K562 (cell line): ENCODE measurements around the gene FRMD4A. TPM values are rescaled to one million over a fixed set of nuclear protein-coding genes. Genes with fewer than 3 reads are reported as not detected.

ENCODE experiments used
- CXXC5 ChIP-seq: fragments of 250-450 bp; sonication (Bioruptor Pico); IDR thresholded peaks from 2 replicates; pipeline ENCODE4 v1.8.0; 2022; ENCODE audit warnings: inconsistent platforms, mild to moderate bottlenecking, moderate library complexity
- FOXP1 ChIP-seq: sonication (generic); formaldehyde crosslinking; IDR thresholded peaks from 2 replicates; pipeline ENCODE4 v1.8.0; 2022; ENCODE audit warnings: mild to moderate bottlenecking, missing genetic modification reagents
- TRIM28 ChIP-seq: fragments of 450-650 bp; IDR thresholded peaks from 2 replicates; pipeline ENCODE4 v1.6.1; 2017
- ZC3H4 ChIP-seq: sonication (generic); formaldehyde crosslinking; IDR thresholded peaks from 2 replicates; pipeline ENCODE4 v1.9.0; 2021; ENCODE audit warnings: missing genetic modification reagents, borderline replicate concordance
- polyA plus RNA-seq, 8 experiments: library from polyadenylated mRNA; depleted of rRNA in 4 of 8; stranded (reverse) in 5 of 8; unstranded in 3 of 8; fragments of >200 nt; fragmentation: Nextera tagmentation in 2 of 8; fragmentation: Illumina TruSeq in 1 of 8; extraction: Ambion mirVana in 2 of 8; extraction: Trizol in 1 of 8; gene quantifications; 2 replicates each; pipeline versions ENCODE4 v1.2.1 to v1.2.3, GENCODE V29; 2011 to 2014; ENCODE audit warnings: inconsistent platforms in 1 of 8, missing spikeins in 1 of 8
- total RNA-seq, 7 experiments: library from RNA; depleted of rRNA in 6 of 7; stranded (reverse); fragments of >200 nt in 6 of 7; fragmentation: Illumina TruSeq in 2 of 7; extraction: Trizol in 2 of 7; gene quantifications; 2 replicates each; pipeline versions ENCODE4 v1.2.1 to v1.2.3, GENCODE V29; 2011 to 2021; ENCODE audit warnings: low replicate concordance in 1 of 7
- TF ChIP-seq, protein P1 (sequence below): fragments of 450-650 bp; conservative IDR thresholded peaks from 2 replicates; pipeline ENCODE4 v1.6.1; 2016; ENCODE audit warnings: missing genetic modification characterization, low read depth, mild to moderate bottlenecking, missing compliant biosample characterization, moderate library complexity
- TF ChIP-seq, protein P2 (sequence below): fragments of 200-800 bp; sonication (Bioruptor generic); IDR thresholded peaks from 2 replicates; pipeline ENCODE4 v1.6.1; 2016; ENCODE audit warnings: missing genetic modification characterization, missing compliant biosample characterization

Gene FRMD4A
- total and polyA plus RNA-seq, 9 of the 15 experiments (the other 6 are each of a cell fraction or from before 2014, with no cell fraction given), result 0.80 to 5.2 (median 3.0) TPM

DNA sequence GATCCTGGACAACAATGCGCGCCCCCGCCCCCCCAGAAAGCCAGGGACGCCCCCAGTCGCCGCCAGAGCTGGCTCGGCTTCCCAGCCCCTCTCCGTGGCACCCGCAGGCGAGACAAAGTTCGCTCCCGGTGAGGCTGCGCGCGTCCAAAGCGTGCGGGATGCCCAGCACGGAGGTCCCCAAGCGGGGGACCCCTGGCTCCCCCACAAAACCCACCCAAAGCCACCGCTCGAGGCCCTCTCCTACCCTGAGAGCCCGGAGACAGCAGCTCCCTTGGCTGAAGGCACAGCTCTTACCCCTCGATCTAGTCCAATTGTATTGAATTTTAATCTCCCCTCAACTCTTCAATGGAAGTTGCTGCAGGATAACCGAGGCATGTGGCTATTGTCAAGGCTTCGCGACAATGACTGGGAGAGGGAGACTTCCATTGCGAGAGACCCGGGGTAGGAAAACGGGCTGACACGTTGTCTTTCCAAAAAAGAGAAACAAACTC, 438.7 kb downstream of the FRMD4A start (continued):
- TF ChIP-seq, protein P1, sequence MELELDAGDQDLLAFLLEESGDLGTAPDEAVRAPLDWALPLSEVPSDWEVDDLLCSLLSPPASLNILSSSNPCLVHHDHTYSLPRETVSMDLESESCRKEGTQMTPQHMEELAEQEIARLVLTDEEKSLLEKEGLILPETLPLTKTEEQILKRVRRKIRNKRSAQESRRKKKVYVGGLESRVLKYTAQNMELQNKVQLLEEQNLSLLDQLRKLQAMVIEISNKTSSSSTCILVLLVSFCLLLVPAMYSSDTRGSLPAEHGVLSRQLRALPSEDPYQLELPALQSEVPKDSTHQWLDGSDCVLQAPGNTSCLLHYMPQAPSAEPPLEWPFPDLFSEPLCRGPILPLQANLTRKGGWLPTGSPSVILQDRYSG (tag), result no peak
- TF ChIP-seq ZC3H4 (CRISPR knock-in tag), result no peak
- TF ChIP-seq, protein P2, sequence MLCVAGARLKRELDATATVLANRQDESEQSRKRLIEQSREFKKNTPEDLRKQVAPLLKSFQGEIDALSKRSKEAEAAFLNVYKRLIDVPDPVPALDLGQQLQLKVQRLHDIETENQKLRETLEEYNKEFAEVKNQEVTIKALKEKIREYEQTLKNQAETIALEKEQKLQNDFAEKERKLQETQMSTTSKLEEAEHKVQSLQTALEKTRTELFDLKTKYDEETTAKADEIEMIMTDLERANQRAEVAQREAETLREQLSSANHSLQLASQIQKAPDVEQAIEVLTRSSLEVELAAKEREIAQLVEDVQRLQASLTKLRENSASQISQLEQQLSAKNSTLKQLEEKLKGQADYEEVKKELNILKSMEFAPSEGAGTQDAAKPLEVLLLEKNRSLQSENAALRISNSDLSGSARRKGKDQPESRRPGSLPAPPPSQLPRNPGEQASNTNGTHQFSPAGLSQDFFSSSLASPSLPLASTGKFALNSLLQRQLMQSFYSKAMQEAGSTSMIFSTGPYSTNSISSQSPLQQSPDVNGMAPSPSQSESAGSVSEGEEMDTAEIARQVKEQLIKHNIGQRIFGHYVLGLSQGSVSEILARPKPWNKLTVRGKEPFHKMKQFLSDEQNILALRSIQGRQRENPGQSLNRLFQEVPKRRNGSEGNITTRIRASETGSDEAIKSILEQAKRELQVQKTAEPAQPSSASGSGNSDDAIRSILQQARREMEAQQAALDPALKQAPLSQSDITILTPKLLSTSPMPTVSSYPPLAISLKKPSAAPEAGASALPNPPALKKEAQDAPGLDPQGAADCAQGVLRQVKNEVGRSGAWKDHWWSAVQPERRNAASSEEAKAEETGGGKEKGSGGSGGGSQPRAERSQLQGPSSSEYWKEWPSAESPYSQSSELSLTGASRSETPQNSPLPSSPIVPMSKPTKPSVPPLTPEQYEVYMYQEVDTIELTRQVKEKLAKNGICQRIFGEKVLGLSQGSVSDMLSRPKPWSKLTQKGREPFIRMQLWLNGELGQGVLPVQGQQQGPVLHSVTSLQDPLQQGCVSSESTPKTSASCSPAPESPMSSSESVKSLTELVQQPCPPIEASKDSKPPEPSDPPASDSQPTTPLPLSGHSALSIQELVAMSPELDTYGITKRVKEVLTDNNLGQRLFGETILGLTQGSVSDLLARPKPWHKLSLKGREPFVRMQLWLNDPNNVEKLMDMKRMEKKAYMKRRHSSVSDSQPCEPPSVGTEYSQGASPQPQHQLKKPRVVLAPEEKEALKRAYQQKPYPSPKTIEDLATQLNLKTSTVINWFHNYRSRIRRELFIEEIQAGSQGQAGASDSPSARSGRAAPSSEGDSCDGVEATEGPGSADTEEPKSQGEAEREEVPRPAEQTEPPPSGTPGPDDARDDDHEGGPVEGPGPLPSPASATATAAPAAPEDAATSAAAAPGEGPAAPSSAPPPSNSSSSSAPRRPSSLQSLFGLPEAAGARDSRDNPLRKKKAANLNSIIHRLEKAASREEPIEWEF (CRISPR knock-in tag), result no peak
- no peak for TF ChIP-seq TRIM28
- TF ChIP-seq FOXP1 (CRISPR knock-in tag), result no peak
- TF ChIP-seq CXXC5 (CRISPR knock-in tag), result no peak
